HCT116 (cell line): ENCODE results near the gene SRGAP3. TPM values are rescaled to one million over a fixed set of nuclear protein-coding genes. Genes with fewer than 3 reads are reported as not detected.

ENCODE experiments used
- ATAC-seq: fragments of 200-7000 bp; cut with Tn5 transposase; 2 replicates; pipeline ENCODE4 v1.9.1; 2020; ENCODE audit warnings: mild to moderate bottlenecking, moderate library complexity
- BruUV-seq: library from RNA; stranded (reverse); fragments of 400-500 nt; replicated peaks from 2 replicates; lab custom pipeline; 2021; lab: Mats Ljungman, UMichigan
- CTCF ChIA-PET: fragments of 300-600 bp; sonication (Branson Sonifier 250); formaldehyde crosslinking; loops from one replicate; lab custom pipeline; 2021; ENCODE audit warnings: antibody characterized with exemption; lab: Charles Lee
- POLR2A ChIA-PET: fragments of 300-600, 350-600 bp; sonication (Branson Sonifier 250); formaldehyde crosslinking; loops from one replicate; lab custom pipeline; 2021; ENCODE audit warnings: antibody characterized with exemption; lab: Charles Lee
- RAD21 ChIA-PET, 2 experiments: fragments of 300-600 bp; sonication (Branson Sonifier 250); formaldehyde crosslinking; loops; one replicate each; lab custom pipeline; 2023; ENCODE audit warnings: low total read pairs in 2 of 2; ENCODE audit not compliant: uncharacterized antibody in 2 of 2, unreplicated experiment in 2 of 2, low non-redundant PET in 1 of 2; lab: Charles Lee
- DNase-seq: peaks from one replicate; pipeline ENCODE4 v3.0.0-alpha.2; 2010; ENCODE audit warnings: low read depth, low spot score
- H2AFZ ChIP-seq: fragments of 200-600 bp; shearing (Covaris generic), sonication (generic); 2 replicates; pipeline ENCODE4 v1.6.1; 2017; ENCODE audit warnings: low read depth, mixed run types, mixed read lengths, antibody characterized with exemption, low read length; ENCODE audit not compliant: poor library complexity, severe bottlenecking
- H3K27ac ChIP-seq: 2 replicates; pipeline ENCODE4 v1.5.1; 2012; ENCODE audit warnings: low read depth, low read length
- H3K27me3 ChIP-seq: fragments of 200-600 bp; sonication (generic); 2 replicates; pipeline ENCODE4 v1.6.1; 2016; ENCODE audit warnings: mixed run types, low read length, mixed read lengths; ENCODE audit not compliant: insufficient read depth
- H3K36me3 ChIP-seq, 2 experiments: fragments of 200-500 bp in 1 of 2; fragments of 200-600 bp in 1 of 2; sonication (Bioruptor generic) in 1 of 2; sonication (generic) in 1 of 2; 2 replicates each; pipeline versions ENCODE4 v1.5.1 to v1.6.1; 2014 to 2016; ENCODE audit warnings: low read length in 2 of 2, inconsistent platforms in 1 of 2, mixed read lengths in 1 of 2, mixed run types in 1 of 2; ENCODE audit not compliant: insufficient read depth in 2 of 2, control insufficient read depth in 1 of 2
- H3K4me1 ChIP-seq, 2 experiments: fragments of 200-600 bp in 1 of 2; sonication (generic) in 1 of 2; 2 replicates each; pipeline versions ENCODE4 v1.5.1 to v1.6.1; 2012 to 2017; ENCODE audit warnings: low read length in 2 of 2, inconsistent platforms in 1 of 2, mild to moderate bottlenecking in 1 of 2, mixed read lengths in 1 of 2, mixed run types in 1 of 2, moderate library complexity in 1 of 2; ENCODE audit not compliant: insufficient read depth in 2 of 2, control insufficient read depth in 1 of 2
- H3K4me2 ChIP-seq: fragments of 200-600 bp; sonication (generic); 2 replicates; pipeline ENCODE4 v1.6.1; 2017; ENCODE audit warnings: mixed run types, low read length, mixed read lengths
- H3K4me3 ChIP-seq, 2 experiments: fragments of 200-600 bp in 1 of 2; sonication (generic) in 1 of 2; replicated peaks in 1 of 2; 2 replicates each; pipeline ENCODE4 v1.5.1; 2011 to 2016; ENCODE audit warnings: low read length in 2 of 2, control low read depth in 1 of 2, low read depth in 1 of 2, mild to moderate bottlenecking in 1 of 2, mixed read lengths in 1 of 2, mixed run types in 1 of 2
- H3K79me2 ChIP-seq: fragments of 200-600 bp; sonication (generic); 2 replicates; pipeline ENCODE4 v1.6.1; 2017; ENCODE audit warnings: mild to moderate bottlenecking, mixed run types, low read length, moderate library complexity, mixed read lengths; ENCODE audit not compliant: insufficient read depth
- H3K9ac ChIP-seq: fragments of 200-600 bp; sonication (generic); 2 replicates; pipeline ENCODE4 v1.6.1; 2016; ENCODE audit warnings: low read length, mixed read lengths
- H3K9me2 ChIP-seq: fragments of 200-600 bp; sonication (generic), shearing (Covaris generic); 2 replicates; pipeline ENCODE4 v1.6.1; 2017; ENCODE audit warnings: mixed run types, mild to moderate bottlenecking, moderate library complexity; ENCODE audit not compliant: insufficient read depth
- H3K9me3 ChIP-seq, 2 experiments: fragments of 200-500 bp in 1 of 2; fragments of 200-600 bp in 1 of 2; sonication (Bioruptor generic) in 1 of 2; sonication (generic) in 1 of 2; 2 replicates each; pipeline ENCODE4 v1.6.1; 2014 to 2017; ENCODE audit warnings: low read length in 2 of 2, mixed read lengths in 2 of 2, inconsistent platforms in 1 of 2, low read depth in 1 of 2, mild to moderate bottlenecking in 1 of 2, mixed run types in 1 of 2, moderate library complexity in 1 of 2; ENCODE audit not compliant: control insufficient read depth in 1 of 2, insufficient read depth in 1 of 2
- H4K20me1 ChIP-seq: fragments of 200-600 bp; sonication (generic), shearing (Covaris generic); 2 replicates; pipeline ENCODE4 v1.6.1; 2017; ENCODE audit warnings: mixed run types, mild to moderate bottlenecking, moderate library complexity; ENCODE audit not compliant: insufficient read depth
- ATF3 ChIP-seq: IDR thresholded peaks from 2 replicates; pipeline ENCODE4 v1.6.1; 2012
- ELF1 ChIP-seq: IDR thresholded peaks from 2 replicates; pipeline ENCODE4 v1.6.1; 2012; ENCODE audit warnings: low read depth, borderline replicate concordance
- POLR2AphosphoS5 ChIP-seq: IDR thresholded peaks from 2 replicates; pipeline ENCODE4 v1.6.1; 2011; ENCODE audit warnings: mild to moderate bottlenecking, low read depth, low read length, moderate library complexity
- REST ChIP-seq: IDR thresholded peaks from 2 replicates; pipeline ENCODE4 v1.6.1; 2012; ENCODE audit warnings: low read depth
- ZNF274 ChIP-seq: fragments of 200-500 bp; sonication (Bioruptor generic); IDR thresholded peaks from 2 replicates; pipeline ENCODE4 v1.6.1; 2014; ENCODE audit warnings: mild to moderate bottlenecking, low read depth, low read length, inconsistent platforms
- intact Hi-C: fragments of 100-400 bp; cut with micrococcal nuclease; formaldehyde crosslinking; loops from 2 replicates; pipeline ENCODE4 v1.10.0; 2022
- total RNA-seq: library from RNA; stranded (reverse); gene quantifications from one replicate; pipeline ENCODE4 v1.2.1, GENCODE V29; 2021; ENCODE audit not compliant: unreplicated experiment
- TF ChIP-seq, protein P1 (sequence below): IDR thresholded peaks from 2 replicates; pipeline ENCODE4 v1.6.1; 2011; ENCODE audit warnings: mild to moderate bottlenecking, low read length, moderate library complexity; ENCODE audit not compliant: insufficient replicate concordance; ENCODE audit errors: extremely low read depth

SRGAP3 gene
- total RNA-seq, 1 experiment from 2014 or later: 8.3 TPM

GRCh38 chr3:9045371-9045770 lies 204.1 kb downstream of the SRGAP3 start:
- H3K9ac ChIP-seq: no peak overlapping the region
- no peak for ATAC-seq
- TF ChIP-seq ZNF274: no peak
- no peak for TF ChIP-seq POLR2AphosphoS5
- no peak for TF ChIP-seq REST
- TF ChIP-seq, protein P1, sequence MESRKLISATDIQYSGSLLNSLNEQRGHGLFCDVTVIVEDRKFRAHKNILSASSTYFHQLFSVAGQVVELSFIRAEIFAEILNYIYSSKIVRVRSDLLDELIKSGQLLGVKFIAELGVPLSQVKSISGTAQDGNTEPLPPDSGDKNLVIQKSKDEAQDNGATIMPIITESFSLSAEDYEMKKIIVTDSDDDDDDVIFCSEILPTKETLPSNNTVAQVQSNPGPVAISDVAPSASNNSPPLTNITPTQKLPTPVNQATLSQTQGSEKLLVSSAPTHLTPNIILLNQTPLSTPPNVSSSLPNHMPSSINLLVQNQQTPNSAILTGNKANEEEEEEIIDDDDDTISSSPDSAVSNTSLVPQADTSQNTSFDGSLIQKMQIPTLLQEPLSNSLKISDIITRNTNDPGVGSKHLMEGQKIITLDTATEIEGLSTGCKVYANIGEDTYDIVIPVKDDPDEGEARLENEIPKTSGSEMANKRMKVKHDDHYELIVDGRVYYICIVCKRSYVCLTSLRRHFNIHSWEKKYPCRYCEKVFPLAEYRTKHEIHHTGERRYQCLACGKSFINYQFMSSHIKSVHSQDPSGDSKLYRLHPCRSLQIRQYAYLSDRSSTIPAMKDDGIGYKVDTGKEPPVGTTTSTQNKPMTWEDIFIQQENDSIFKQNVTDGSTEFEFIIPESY: no peak
- TF ChIP-seq ATF3: no peak
- no peak for TF ChIP-seq ELF1
- no peaks in the 10 kb centered on the region for H3K27me3 ChIP-seq
- no peaks in the 10 kb centered on the region for H3K36me3 ChIP-seq
- H3K9me2 ChIP-seq: no peaks in the 10 kb centered on the region
- intact Hi-C loops: no loop called here
- ChIA-PET RAD21 (interaction anchor here in 1 of 2 experiments (0.7 kb wide), 1 partner anchor 74 kb away, joined by 5 read pairs; no protein-coding TSS in a partner anchor), CTCF (no interaction called here), POLR2A (no interaction called here)
- H3K27ac ChIP-seq: no peak overlapping the region
- no peaks in the 10 kb centered on the region for H4K20me1 ChIP-seq
- BruUV-seq: no TSS peak
- no peak overlapping the region for H3K4me2 ChIP-seq
- H3K79me2 ChIP-seq: no peaks in the 10 kb centered on the region
- no peaks in the 10 kb centered on the region for H3K9me3 ChIP-seq
- no peak overlapping the region for H3K4me3 ChIP-seq
- no peak for DNase-seq
- H2AFZ ChIP-seq: no peak overlapping the region
- no peaks in the 10 kb centered on the region for H3K4me1 ChIP-seq
